Heart left ventricle (tissue), 16 donors: ENCODE results near the gene MBL2. TPM values are rescaled to one million over a fixed set of nuclear protein-coding genes. Genes with fewer than 3 reads are reported as not detected.
A peak's percentile ranks its signal among the peaks of the same experiment; 100 is the strongest.

Experiments
- ATAC-seq, 4 donors: fragments of 200-7000 bp; cut with Tn5 transposase; one replicate each; pipeline ENCODE4 v1.9.1; 2020 to 2022; ENCODE audit warnings: moderate library complexity in 4 of 4, mild to moderate bottlenecking in 3 of 4, moderate number of reproducible peaks in 1 of 4
- DNase-seq, 5 donors: peaks; one replicate each; pipeline ENCODE4 v3.0.0-alpha.2; 2020
- H3K27ac ChIP-seq, 12 donors: fragments of 200-600 bp; sonication (generic) in 4 of 12; one replicate each; pipeline versions ENCODE4 v1.5.0 to v1.8.0; 2016 to 2022; ENCODE audit warnings: mild to moderate bottlenecking in 2 of 12
- H3K27me3 ChIP-seq, 9 donors: fragments of 200-600 bp; sonication (generic) in 2 of 9; one replicate each; pipeline versions ENCODE4 v1.5.1 to v1.8.0; 2016 to 2022; ENCODE audit warnings: mild to moderate bottlenecking in 3 of 9
- H3K36me3 ChIP-seq, 9 donors: fragments of 200-600 bp; sonication (generic) in 2 of 9; one replicate each; pipeline versions ENCODE4 v1.5.0 to v1.8.0; 2018 to 2022; ENCODE audit warnings: mild to moderate bottlenecking in 2 of 9
- H3K4me1 ChIP-seq, 12 donors: fragments of 200-600 bp; sonication (generic) in 4 of 12; one replicate each; pipeline versions ENCODE4 v1.5.0 to v1.8.0; 2016 to 2022; ENCODE audit warnings: mild to moderate bottlenecking in 3 of 12
- H3K4me3 ChIP-seq, 12 donors: fragments of 200-600 bp; sonication (generic) in 4 of 12; one replicate each; pipeline versions ENCODE4 v1.5.0 to v1.8.0; 2017 to 2022; ENCODE audit warnings: mild to moderate bottlenecking in 9 of 12, moderate library complexity in 4 of 12
- H3K9me3 ChIP-seq, 12 donors: fragments of 200-600 bp; sonication (generic) in 4 of 12; one replicate each; pipeline versions ENCODE4 v1.5.0 to v1.8.0; 2016 to 2022; ENCODE audit warnings: mild to moderate bottlenecking in 1 of 12
- CTCF ChIP-seq, 12 donors: fragments of 200-600 bp; sonication (generic) in 4 of 12; IDR thresholded peaks; one replicate each; pipeline versions ENCODE4 v1.5.0 to v1.8.0; 2018 to 2022; ENCODE audit warnings: antibody characterized with exemption in 12 of 12, mild to moderate bottlenecking in 5 of 12
- POLR2A ChIP-seq, 2 donors: fragments of 450-650 bp; IDR thresholded peaks; one replicate each; pipeline ENCODE4 v1.6.1; 2017; ENCODE audit warnings: antibody characterized with exemption in 2 of 2, mild to moderate bottlenecking in 2 of 2, moderate library complexity in 2 of 2
- WGBS, 4 donors: extraction: QIAGEN DNeasy Blood & Tissue Kit in 2 of 4; methylation state at CpG; one replicate each; pipeline versions ENCODE4 v1.1.5 to v1.1.7; 2013 to 2018; 5-methylcytosine and 5-hydroxymethylcytosine counted together
- intact Hi-C, 10 donors: fragments of 100-400 bp; cut with DNase I; formaldehyde crosslinking; loops; one replicate each; pipeline versions ENCODE4 v1.11.1 to v1.14.2; 2022
- polyA plus RNA-seq, 2 donors: library from polyadenylated mRNA; stranded (reverse); fragments of 200-250 nt; gene quantifications; one replicate each; pipeline ENCODE4 v1.2.3, GENCODE V29; 2013
- total RNA-seq, 9 donors: library from RNA; depleted of rRNA in 2 of 9; stranded (reverse); fragments of >200 nt in 2 of 9; fragmentation: NEBNext Ultra II Directional in 3 of 9; extraction: Animal tissue kit (Norgen Biotek cat#: 25700) in 3 of 9; gene quantifications; one replicate each; pipeline versions ENCODE4 v1.1.0 to v1.2.4, GENCODE V29; 2016 to 2023
- donor health status: ischemic (EF 13 %, LVEDD 7.1; RV severe dilation, severe dysfunction).
- donor health status: healthy with polysubstance abuse.
- donor health status: DM: no; HTN: yes; CAD: no.
- donor health status: DM: no; HTN: no; CAD: no.
- donor health status: ischemic (EF 25% LVEDD 6.9; RV normal size, moderate dysfunction).
- donor health status: ischemic (EF 25% LVEDD 5.7; RV mildly dilated, moderate dysfunction).
- donor health status: healthy.
- donor health status: DM: yes; HTN: yes; CAD: no.
- donor health status: ischemic (EF 35%, LVEDD 5.7; RV mildly dilated, moderate dysfunction).
- donor health status: nonischemic (EF 11% LVEDD 7.7; RV severe dilation, severe dysfunction).
- donor health status: DM: yes; HTN: yes; CAD: no.
- donor health status: PGD.
- donor health status: ischemic (EF 29% LVEDD 5.4; RV normal size, mild dysfunction).
- donor health status: nonischemic (EF 23%, LVEDD 6.1; RV moderate dilation, normal function).

Gene MBL2
- total and polyA plus RNA-seq, 11 donors: not detected

- TF ChIP-seq POLR2A (IDR thresholded peaks at IDR 0.05) (no peak), CTCF (IDR thresholded peaks at IDR 0.05) (peak in 11 of 12 donors; percentile 13 to 51 (median 36))
- intact Hi-C loops: loop anchor here in 2 of 10 donors (2.0 to 5.0 kb wide), 2 partner anchors 38 to 136 kb away; no protein-coding TSS in a partner anchor
- Histone ChIP-seq H3K36me3 (no peaks in the 10 kb centered on the region), H3K4me1 (peaks cover 0 to 5% (median 0%) of the 10 kb centered on the region in 12 donors), H3K27me3 (peaks cover 0 to 19% (median 9%) of the 10 kb centered on the region in 9 donors), H3K9me3 (no peaks in the 10 kb centered on the region), H3K4me3 (no peak overlapping the region), H3K27ac (no peak overlapping the region)
- 30 to 40% (median 35%) methylated on average over 13 to 42 of the region's 42 CpGs for WGBS, 4 donors
- DNase-seq (no peak), ATAC-seq (no peak)
Observed at GRCh38 chr10:52778511-52779392, 6.2 kb upstream of the MBL2 start.

- H3K4me3 ChIP-seq: no peak overlapping the region
- TF ChIP-seq POLR2A (IDR thresholded peaks at IDR 0.05) (no peak), CTCF (IDR thresholded peaks at IDR 0.05) (no peak)
- DNase-seq (no peak), ATAC-seq (no peak)
- H3K27ac ChIP-seq: no peak overlapping the region
- intact Hi-C loops: loop anchor here in 1 of 10 donors (5.0 kb wide), 1 partner anchor 135 kb away; no protein-coding TSS in a partner anchor
- 71 to 90% (median 88%) methylated on average over 5 of the region's 5 CpGs for WGBS, 4 donors
- H3K27me3 ChIP-seq: peaks cover 0 to 19% (median 9%) of the 10 kb centered on the region in 9 donors
- H3K9me3 ChIP-seq: no peaks in the 10 kb centered on the region
- peaks cover 0 to 5% (median 0%) of the 10 kb centered on the region in 12 donors for H3K4me1 ChIP-seq
- no peaks in the 10 kb centered on the region for H3K36me3 ChIP-seq
Observed at GRCh38 chr10:52777414-52777813, 4.8 kb upstream of the MBL2 start.

- no peaks in the 10 kb centered on the region for H3K36me3 ChIP-seq
- DNase-seq (no peak), ATAC-seq (no peak)
- H3K9me3 ChIP-seq: no peaks in the 10 kb centered on the region
- WGBS, 4 donors: 0% methylated on average over 1 of the region's 1 CpG; no CpG with 5 or more reads in 1 of the 4 donors
- peaks cover 0 to 19% (median 9%) of the 10 kb centered on the region in 9 donors for H3K27me3 ChIP-seq
- intact Hi-C loops: loop anchor here in 1 of 10 donors (5.0 kb wide), 1 partner anchor 134 kb away; no protein-coding TSS in a partner anchor
- no peak for TF ChIP-seq POLR2A (IDR thresholded peaks at IDR 0.05)
- H3K4me3 ChIP-seq: no peak overlapping the region
- H3K4me1 ChIP-seq: peaks cover 0 to 5% (median 0%) of the 10 kb centered on the region in 12 donors
- H3K27ac ChIP-seq: no peak overlapping the region
Observed at GRCh38 chr10:52776471-52776903, 3.9 kb upstream of the MBL2 start.

- intact Hi-C loops: loop anchor here in 1 of 10 donors (5.0 kb wide), 1 partner anchor 133 kb away; no protein-coding TSS in a partner anchor
- TF ChIP-seq CTCF (IDR thresholded peaks at IDR 0.05) (no peak), POLR2A (IDR thresholded peaks at IDR 0.05) (no peak)
- H3K4me3 ChIP-seq: no peak overlapping the region
- H3K36me3 ChIP-seq: no peaks in the 10 kb centered on the region
- no peak for DNase-seq
- WGBS, 4 donors: 85 to 92% (median 89%) methylated on average over 12 of the region's 12 CpGs
- H3K9me3 ChIP-seq: no peaks in the 10 kb centered on the region
- H3K4me1 ChIP-seq: peaks cover 0 to 5% (median 0%) of the 10 kb centered on the region in 12 donors
- ATAC-seq: no peak
- peaks cover 0 to 19% (median 9%) of the 10 kb centered on the region in 9 donors for H3K27me3 ChIP-seq
- H3K27ac ChIP-seq: no peak overlapping the region
Observed at GRCh38 chr10:52775132-52775647, 2.6 kb upstream of the MBL2 start.
